ENCODE measurements around the gene TSPAN3.

DNA sequence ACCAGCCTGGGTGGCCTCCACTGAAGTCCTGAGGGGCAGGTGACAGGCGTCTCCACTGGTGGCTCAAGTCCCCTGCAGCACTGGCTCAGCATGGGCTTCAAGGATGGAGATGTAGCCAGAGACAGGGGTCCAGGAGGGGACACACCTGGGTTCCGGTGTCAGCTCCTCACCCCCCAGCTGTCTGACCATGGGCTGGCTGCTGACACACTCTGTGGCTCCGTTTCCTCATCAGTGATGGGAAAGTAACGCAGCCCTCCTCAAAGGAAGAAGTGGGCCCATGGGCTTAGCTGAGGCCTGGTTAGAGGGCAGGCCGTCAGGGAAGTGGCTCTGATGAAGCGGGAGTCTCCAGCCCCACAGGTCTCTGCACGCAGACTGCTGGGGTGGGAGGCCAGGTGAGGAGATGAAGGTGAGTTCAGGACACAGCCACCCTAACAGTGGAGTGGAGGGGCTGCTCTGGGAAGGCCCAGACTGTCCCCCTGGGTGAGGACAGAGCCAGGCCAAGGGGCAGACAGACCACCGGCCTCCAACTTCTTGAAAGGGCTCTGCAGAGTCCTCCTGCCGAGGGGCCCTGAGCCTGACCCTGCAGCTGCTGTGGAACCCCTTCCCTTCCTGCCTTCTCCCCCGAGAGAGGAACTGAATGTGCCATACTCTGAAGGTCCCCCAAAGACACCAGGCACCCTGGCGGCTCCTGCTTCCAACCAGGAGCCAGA is 52.0 kb downstream of the TSPAN3 start:
- TF ChIP-seq, protein P1, sequence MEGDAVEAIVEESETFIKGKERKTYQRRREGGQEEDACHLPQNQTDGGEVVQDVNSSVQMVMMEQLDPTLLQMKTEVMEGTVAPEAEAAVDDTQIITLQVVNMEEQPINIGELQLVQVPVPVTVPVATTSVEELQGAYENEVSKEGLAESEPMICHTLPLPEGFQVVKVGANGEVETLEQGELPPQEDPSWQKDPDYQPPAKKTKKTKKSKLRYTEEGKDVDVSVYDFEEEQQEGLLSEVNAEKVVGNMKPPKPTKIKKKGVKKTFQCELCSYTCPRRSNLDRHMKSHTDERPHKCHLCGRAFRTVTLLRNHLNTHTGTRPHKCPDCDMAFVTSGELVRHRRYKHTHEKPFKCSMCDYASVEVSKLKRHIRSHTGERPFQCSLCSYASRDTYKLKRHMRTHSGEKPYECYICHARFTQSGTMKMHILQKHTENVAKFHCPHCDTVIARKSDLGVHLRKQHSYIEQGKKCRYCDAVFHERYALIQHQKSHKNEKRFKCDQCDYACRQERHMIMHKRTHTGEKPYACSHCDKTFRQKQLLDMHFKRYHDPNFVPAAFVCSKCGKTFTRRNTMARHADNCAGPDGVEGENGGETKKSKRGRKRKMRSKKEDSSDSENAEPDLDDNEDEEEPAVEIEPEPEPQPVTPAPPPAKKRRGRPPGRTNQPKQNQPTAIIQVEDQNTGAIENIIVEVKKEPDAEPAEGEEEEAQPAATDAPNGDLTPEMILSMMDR (IDR thresholded peaks at IDR 0.05), result no peak
- no peak for TF ChIP-seq POLR2A (IDR thresholded peaks at IDR 0.05)
